ENCODE results near the gene NAT10.

- TF ChIP-seq NR1H2 (CRISPR knock-in tag; IDR thresholded peaks at IDR 0.05): no peak
- TF ChIP-seq STAT6 (CRISPR knock-in tag; conservative IDR thresholded peaks at IDR 0.05; ENCODE audit: low read depth): no peak
- TF ChIP-seq E2F1 (CRISPR knock-in tag; IDR thresholded peaks at IDR 0.05): no peak
- no peak for TF ChIP-seq PRDM15 (CRISPR knock-in tag; IDR thresholded peaks at IDR 0.05)
- TF ChIP-seq, protein P1, sequence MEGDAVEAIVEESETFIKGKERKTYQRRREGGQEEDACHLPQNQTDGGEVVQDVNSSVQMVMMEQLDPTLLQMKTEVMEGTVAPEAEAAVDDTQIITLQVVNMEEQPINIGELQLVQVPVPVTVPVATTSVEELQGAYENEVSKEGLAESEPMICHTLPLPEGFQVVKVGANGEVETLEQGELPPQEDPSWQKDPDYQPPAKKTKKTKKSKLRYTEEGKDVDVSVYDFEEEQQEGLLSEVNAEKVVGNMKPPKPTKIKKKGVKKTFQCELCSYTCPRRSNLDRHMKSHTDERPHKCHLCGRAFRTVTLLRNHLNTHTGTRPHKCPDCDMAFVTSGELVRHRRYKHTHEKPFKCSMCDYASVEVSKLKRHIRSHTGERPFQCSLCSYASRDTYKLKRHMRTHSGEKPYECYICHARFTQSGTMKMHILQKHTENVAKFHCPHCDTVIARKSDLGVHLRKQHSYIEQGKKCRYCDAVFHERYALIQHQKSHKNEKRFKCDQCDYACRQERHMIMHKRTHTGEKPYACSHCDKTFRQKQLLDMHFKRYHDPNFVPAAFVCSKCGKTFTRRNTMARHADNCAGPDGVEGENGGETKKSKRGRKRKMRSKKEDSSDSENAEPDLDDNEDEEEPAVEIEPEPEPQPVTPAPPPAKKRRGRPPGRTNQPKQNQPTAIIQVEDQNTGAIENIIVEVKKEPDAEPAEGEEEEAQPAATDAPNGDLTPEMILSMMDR (IDR thresholded peaks at IDR 0.05): no peak
- TF ChIP-seq ATF3 (CRISPR knock-in tag; conservative IDR thresholded peaks at IDR 0.05): no peak
- TF ChIP-seq GRHL2 (CRISPR knock-in tag; IDR thresholded peaks at IDR 0.05; ENCODE audit: insufficient replicate concordance, severe bottlenecking): no peak
- no peak for TF ChIP-seq ATF1 (CRISPR knock-in tag; IDR thresholded peaks at IDR 0.05)
These were observed 75.8 kb downstream of the NAT10 start for GRCh38 chr11:34181251-34181650.

Data from WTC11 (cell line).